22Rv1 (cell line): Measurements from ENCODE around the gene RBM33.

Experiments
- H3K27ac ChIP-seq: fragments of 450-650 bp; 2 replicates; pipeline ENCODE4 v1.5.1; 2017
- CTCF ChIP-seq: fragments of 450-650 bp; IDR thresholded peaks from 2 replicates; pipeline ENCODE4 v1.5.1; 2017; ENCODE audit warnings: mild to moderate bottlenecking
- ZFX ChIP-seq: fragments of 450-650 bp; IDR thresholded peaks from 2 replicates; pipeline ENCODE4 v1.6.1; 2017; ENCODE audit warnings: antibody characterized with exemption, borderline replicate concordance

RBM33 gene

GRCh38 chr7:155643804-155644177 lies 670 bp upstream of the RBM33 start:
- peak overlapping the region; percentile 98 for H3K27ac ChIP-seq
- TF ChIP-seq ZFX (no peak), CTCF (no peak)

DNA sequence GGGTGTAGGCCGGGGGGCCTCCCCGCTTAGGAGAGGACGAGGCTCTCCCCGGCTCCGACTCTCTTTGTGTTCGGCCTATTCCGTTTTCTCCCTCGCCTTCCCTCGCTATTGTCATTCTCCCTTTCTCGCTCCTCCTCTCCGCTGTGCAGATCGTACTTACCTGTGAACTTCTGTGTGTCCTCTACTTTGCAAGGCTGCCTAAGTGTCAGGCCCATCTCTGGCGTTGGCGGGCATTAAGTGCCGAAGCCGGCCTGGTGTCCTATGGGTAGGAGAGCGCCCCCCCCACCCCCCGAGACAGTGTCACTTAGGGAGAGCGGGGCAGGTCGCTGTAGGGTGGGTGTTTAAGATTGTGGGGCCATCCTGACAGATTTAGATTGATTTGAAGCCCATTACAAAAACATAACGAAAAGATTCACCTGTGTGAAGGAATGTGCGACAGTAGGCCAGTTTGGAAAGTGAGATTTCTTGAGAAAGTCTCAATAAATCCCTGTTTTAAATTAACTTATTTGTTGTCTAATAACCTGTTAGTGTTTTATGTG lies 579 bp downstream of the RBM33 start:
- TF ChIP-seq ZFX (no peak), CTCF (peak; percentile 15; the same call in 1 of the 2 replicates)
- peak overlapping the region; percentile 98 for H3K27ac ChIP-seq

- no peak for TF ChIP-seq CTCF
- no peak for TF ChIP-seq ZFX
- H3K27ac ChIP-seq: peak overlapping the region; percentile 98
Observed at GRCh38 chr7:155645662-155646061, 1.2 kb downstream of the RBM33 start.

- TF ChIP-seq ZFX: no peak
- no peak for TF ChIP-seq CTCF
- no peak overlapping the region for H3K27ac ChIP-seq
Observed at GRCh38 chr7:155646669-155647068, 2.2 kb downstream of the RBM33 start.

DNA sequence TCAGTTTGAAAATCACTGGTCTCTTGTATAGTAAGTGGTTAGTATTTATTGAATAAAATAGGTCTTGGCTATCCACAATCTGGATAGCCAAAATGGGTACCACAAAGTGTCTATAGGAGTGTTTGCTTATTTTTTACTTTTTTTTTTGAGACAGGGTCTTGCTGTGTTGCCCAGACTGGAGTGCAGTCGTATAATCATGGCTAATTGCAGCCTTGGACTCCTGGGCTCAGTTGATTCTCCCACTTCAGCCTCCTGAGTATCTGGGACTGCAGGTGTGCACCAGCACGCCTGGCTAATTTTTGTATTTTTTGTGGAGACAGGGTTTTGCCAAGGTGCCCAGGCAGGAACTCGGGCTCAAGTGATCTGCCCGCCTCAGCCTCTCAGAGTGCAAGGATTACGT lies 2.8 kb downstream of the RBM33 start:
- H3K27ac ChIP-seq: no peak overlapping the region
- TF ChIP-seq ZFX (no peak), CTCF (no peak)

- H3K27ac ChIP-seq: no peak overlapping the region
- TF ChIP-seq CTCF (no peak), ZFX (no peak)
Observed at GRCh38 chr7:155647734-155648133, 3.3 kb downstream of the RBM33 start.

DNA sequence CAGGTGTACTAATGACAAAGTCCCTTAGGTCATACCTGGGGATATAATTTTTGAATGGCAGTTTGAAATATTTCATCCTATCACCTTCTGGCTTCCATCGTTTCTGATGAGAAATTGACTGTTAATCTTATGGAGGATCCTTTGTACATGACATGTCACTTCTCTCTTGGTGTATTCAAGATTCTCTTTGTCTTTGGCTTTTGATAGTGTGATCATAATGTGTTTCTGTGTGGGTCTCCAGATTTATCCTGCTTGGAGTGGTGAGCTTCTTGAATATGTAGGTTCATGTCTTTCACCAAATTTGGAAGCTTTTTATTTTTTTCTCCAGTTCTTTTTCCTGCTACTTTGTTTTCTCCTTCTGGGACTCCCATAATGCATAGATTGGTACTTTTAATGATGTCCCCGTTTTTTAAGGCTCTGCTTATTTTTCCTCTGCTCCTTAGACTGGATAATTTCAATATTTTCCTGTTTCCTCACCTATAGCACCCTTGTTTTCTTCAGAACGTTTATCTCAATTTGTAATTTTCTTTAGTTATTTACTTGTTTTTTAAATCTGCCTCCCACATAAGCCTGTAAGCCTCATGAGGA lies 4.4 kb downstream of the RBM33 start:
- TF ChIP-seq CTCF: no peak
- H3K27ac ChIP-seq: no peak overlapping the region
